DMS 273 treated with DMSO at 0.1 percent for 48 hours (cell line): ENCODE data around the gene CHN2.

Experiments used
- DNase-seq: peaks from one replicate; lab custom pipeline; 2025; lab: John Stamatoyannopoulos, UW

Gene CHN2

GRCh38 chr7:29434380-29434768, 239.8 kb downstream of the CHN2 start:
- no peak for DNase-seq

DNA sequence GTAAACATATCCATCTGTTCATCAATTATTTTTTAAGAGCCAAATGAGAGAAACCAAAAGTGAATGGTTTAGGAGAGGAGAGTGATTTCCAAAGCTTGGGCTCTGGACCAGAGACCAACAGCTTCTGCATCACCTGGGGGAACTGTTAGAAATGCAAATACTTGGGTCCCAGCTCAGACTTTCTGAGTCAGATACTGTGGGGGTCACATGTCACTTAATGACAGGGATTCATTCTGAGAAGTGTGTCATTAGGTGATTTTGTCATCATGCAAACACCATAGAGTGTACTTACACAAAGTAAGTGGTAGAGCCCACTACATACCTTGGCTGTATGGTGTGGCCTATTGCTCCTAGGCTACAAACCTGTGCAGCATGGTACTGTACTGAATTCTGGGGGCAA, 240.6 kb downstream of the CHN2 start:
- DNase-seq = no peak

DNA sequence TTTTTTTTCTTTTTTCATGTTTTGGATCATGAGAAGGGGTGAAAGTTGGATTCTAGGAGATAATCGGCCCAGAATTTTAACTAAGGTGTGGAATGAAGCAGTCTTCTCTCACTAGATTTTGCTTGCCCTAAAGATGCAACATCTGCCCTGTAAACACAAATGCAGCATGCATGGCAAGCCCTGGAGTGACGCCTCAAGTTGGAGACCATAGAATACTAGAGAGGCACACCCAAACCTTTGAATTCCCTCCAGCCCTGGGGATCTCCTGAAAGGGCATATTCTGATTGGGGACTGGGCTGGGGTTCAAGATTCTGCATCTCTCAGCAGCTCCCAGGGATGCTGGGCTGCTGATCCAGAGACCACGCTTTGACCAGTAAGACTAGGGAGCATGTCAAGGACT, 241.3 kb downstream of the CHN2 start:
- DNase-seq = no peak

DNA sequence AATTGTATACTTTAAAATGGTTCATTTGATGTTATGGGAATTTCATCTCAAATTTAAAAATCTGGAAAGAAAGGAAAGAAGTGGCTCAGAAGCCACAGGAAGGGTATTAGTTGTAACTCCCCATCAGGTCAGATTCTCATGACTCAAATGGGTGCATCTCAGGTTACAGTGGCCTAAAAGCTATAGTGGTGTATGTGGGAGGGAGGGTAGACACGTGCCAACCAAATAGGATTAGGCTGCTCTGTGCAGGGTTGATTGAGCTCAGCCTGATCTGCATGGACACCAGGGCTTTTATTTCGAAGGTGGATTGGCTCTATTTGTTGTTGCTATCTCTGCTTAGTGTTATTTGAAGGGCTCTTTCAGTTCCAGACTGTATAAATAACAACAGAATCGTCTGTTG, 247.6 kb downstream of the CHN2 start:
- peak; percentile 92 for DNase-seq

GRCh38 chr7:29443552-29443951, 249.0 kb downstream of the CHN2 start:
- DNase-seq = no peak

DNA sequence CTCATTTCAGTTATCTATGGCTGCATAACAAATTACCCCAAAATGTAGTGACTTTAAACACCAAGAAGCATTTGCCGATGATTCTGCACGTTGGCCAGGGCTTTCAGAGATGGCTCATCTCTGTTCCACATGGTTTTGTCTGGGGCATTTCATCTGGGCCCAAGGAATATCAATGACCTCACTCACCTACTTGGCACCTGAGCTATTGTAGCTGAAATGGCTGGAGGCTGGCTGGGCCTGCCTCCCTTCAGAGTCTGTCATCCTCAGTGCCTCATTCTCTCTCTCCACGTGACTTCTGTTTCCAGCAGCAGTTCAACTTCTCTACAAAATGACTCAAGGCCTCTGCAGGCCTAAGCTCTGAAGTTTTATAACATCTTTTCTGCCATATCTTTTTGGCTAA, 249.7 kb downstream of the CHN2 start:
- DNase-seq = no peak

DNA sequence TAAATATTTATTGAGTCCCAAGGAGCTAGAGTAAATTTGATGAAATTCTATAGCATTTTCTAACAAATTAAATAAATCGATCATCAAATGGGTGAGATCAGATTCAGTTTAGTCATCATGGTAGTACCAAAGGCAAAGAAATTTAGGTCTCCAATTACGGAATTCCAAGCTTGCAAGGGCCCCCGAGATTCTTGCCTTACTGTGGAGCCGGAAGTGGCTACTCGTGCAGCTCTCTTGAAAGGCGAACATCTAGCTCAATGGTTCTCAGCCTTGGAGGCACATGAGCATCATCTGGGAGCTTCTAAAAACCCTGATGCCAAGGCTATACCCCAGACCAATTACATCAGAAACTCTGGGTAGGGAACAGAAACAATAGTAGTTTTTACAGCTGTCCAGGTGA, 251.2 kb downstream of the CHN2 start:
- DNase-seq = no peak

DNA sequence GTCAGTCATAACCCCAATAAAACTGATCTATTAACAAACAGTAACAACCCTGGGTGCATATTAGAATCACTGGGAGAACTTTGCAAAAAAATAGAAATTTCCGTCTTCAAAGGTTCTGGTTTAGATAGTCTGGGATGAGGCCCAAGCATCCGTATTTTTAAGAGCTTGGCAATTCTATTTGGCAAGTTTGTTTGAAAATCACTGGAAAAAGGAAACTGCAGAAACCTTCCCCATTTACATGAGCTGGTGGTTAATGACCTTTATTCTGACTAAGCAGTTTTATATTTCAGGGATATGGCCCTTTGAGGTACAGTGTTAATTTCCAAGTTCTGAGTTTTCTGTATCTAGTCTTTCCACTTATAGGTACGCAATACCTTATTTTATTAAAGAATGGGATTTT, 253.3 kb downstream of the CHN2 start:
- DNase-seq = no peak

DNA sequence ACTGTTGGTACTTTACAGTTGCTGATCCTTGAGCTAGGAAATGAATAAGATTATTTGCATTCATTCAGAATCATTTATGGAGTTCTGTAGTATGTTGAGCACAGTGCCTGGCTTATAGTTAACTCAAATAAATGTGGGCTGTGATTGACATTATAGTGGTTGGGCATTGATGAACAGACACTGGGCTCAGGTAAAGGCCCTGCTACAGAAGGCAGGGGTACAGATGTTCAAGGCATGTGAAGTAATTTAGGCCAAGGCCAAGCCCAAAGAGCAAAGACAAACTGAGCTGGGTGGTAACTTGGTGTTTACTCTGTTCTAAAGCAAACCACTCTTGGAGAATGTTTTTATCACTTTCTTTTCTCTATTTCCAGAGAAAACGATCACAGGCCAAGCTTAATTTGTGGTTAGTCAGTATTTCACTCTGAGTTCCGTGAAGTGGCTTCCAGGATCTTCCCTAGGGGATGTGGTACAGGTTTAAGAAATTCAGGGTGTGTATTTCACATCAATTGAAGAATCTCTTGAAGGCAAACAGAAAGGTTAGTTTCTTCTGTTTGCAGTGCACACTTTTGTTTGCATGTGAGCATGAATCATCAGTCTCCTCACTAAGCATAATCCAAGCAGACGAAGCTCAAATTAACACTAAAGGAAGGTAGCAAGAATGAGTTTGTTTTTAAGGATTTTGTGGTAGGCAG, 255.1 kb downstream of the CHN2 start:
- no peak for DNase-seq

GRCh38 chr7:29453021-29453420, 258.4 kb downstream of the CHN2 start:
- no peak for DNase-seq

DNA sequence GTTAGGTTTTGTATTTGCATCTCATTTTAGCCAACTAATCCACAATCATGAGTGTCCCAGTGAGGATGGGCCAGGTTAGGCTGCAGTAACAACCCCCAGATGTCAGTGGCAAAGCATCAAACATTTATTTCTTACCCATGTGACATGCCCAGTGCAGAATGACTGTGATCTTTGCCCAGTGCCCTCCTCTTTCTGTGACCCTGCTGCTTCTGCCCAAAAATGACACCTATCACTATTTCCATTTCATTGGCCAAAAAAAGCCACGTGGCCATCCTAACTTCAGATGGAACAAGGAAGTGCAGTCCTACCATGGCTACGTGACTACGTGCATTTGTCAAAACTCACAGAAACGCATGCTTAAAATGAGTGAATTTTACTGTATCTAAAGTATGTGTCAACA, 259.9 kb downstream of the CHN2 start:
- no peak for DNase-seq

DNA sequence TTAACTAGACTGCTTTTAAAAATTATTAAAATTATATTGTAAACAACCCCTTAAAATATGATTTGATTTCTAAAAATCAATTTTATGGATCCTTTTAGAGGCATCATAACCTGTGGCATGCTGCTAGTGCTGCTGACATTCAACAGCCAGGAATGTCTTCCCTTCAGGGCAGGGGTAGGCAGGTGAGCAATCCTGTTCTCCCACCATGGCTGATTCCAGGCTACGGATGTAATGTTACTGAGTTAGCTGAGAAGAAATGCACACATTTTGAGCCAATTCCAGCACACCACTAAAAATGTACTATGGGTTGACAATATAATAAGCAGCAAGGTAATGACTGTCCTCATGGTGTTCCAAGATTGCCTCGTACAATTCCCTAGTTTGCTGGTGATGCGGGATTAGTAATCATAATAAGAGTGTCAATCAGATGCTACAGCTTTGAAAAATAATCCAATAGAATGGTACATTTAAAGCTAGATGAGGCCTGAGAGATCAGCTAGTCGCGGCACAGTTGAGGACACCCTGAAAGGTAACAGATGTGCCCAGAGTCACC, 260.4 kb downstream of the CHN2 start:
- no peak for DNase-seq

- DNase-seq = no peak
Measured at GRCh38 chr7:29457141-29457561, 262.6 kb downstream of the CHN2 start.

GRCh38 chr7:29457565-29458011, 263.0 kb downstream of the CHN2 start:
- no peak for DNase-seq

GRCh38 chr7:29458933-29459332, 264.4 kb downstream of the CHN2 start:
- DNase-seq = no peak

GRCh38 chr7:29459589-29459988, 265.0 kb downstream of the CHN2 start:
- DNase-seq = no peak

DNA sequence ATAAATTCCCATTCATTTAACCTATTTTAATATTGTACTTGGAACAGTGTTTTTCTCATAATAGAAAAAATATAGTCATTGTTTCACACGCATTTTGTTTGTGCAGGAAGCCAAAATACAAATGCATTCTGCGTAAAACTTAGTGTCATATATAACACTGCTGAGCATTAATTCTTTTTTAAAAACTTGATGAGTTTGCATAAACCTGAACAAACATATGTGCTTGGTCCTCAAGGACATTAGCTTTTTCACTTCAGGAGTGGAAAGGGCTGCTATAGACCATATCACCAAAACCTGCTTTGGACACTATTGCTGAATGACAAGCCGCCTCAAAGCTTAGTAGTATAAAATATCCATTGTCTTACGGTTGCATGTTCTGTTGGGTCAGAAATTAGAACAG, 267.4 kb downstream of the CHN2 start:
- DNase-seq = no peak

- no peak for DNase-seq
Measured at GRCh38 chr7:29463504-29464158, 269.1 kb downstream of the CHN2 start.

DNA sequence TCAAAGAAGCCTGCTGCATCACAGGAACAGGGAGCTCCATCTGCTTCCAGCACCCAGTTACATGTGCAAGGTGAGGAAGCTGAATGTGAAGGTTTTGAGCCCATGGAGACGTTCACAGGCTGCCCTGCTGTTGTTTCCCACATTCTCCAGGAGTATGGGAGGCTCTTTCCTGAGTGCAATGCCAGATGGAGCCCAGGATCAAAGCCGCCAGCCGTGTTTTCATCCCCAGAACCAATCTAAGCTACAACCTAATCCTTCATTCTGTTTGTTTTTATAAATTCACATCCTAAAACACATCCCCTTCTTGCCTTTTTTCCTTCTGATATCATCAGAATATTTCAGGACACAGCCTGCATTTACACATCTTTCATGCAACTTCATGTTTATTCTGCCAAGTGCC, 270.2 kb downstream of the CHN2 start:
- no peak for DNase-seq

DNA sequence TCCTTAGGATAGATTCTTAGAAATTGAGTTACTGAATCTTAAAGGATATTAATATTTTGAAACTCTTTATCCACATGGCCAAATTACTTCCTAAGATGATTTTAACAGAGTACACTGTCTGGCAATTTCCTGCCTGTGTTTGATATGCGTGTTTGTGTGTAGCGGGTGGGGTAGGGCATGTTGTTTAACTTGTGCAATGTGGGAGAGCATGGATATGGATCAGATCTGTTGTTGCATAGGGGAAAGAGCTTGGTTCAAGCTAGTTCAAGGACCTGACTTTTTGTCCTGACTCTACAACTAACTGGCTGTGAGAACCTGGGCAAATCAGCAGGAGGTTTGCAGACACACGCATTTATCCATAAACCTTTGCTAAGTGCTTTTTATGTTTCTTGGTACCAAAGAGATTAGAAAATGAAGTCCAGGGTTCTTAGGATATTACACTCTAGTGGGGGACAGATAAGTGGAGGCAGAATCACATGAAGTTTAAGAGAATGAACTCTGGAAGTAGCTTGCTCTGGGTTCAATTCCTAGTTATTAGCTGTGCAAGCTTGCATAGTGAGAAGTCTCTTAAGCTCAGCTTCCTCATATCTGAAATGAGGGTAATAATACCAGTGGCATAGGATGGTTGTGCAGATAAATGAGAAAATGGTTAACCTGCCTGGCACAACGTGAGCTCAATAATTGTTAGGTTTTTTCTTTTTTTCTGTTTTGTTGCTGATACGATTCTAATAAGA, 272.8 kb downstream of the CHN2 start:
- no peak for DNase-seq

DNA sequence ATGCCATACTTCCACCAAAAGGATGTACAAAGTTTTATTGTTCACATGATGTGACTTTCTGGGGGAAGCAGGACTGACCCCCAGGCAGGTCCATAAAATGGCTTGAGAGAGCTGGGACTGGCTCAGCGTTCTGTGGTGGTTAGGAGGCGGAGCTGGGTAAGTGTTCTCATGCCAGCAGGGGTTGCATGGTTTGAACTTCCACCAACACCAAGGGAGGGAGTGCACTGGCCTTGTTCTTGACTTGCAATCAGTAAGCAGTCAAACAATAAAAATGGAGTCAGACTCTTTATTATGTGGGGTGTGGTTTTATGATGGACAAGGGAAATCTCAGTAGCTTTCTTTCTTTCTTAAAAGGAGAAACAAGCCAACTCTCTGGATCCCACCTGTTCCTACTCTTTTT, 273.6 kb downstream of the CHN2 start:
- no peak for DNase-seq

- no peak for DNase-seq
Measured at GRCh38 chr7:29469281-29469680, 274.7 kb downstream of the CHN2 start.

GRCh38 chr7:29469976-29470557, 275.5 kb downstream of the CHN2 start:
- DNase-seq = no peak
